Gastroesophageal sphincter (tissue), 3 donors: Measurements from ENCODE around the gene GRID1.

Experiments
- EP300 ChIP-seq: sonication (generic); formaldehyde crosslinking; IDR thresholded peaks from one replicate; pipeline ENCODE4 v1.6.1; 2017; ENCODE audit warnings: antibody characterized with exemption, mild to moderate bottlenecking
- POLR2A ChIP-seq, 2 donors: fragments of 450-650 bp; IDR thresholded peaks; one replicate each; pipeline ENCODE4 v1.6.1; 2017; ENCODE audit warnings: antibody characterized with exemption in 2 of 2, mild to moderate bottlenecking in 2 of 2, moderate library complexity in 1 of 2
- TF ChIP-seq, protein P1 (sequence below), 4 experiments: fragments of 200-600 bp in 2 of 4; fragments of 450-650 bp in 2 of 4; sonication (generic) in 1 of 4; IDR thresholded peaks; one replicate each; pipeline ENCODE4 v1.5.1; 2017 to 2019; ENCODE audit warnings: antibody characterized with exemption in 4 of 4, mild to moderate bottlenecking in 2 of 4, moderate library complexity in 2 of 4

DNA sequence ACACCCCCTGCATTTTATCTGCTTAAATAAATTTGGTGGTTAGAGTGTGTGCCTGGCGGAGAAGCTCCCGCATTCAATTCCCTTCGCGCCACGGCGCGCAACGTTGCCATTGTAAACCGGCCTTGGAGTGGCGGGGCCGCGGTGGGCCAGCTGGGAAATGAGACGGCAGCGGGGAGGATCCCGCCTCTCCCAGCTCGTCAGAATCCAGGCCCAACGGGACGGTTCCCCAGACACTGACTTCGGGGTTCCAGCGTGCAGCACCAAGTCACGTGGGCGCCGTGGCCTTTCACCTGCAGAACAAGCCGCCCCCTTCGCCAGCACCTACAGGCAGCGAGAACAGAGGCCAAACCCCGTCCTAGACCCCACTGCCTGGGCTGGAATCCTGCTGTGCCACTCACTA, 103.4 kb downstream of the GRID1 start:
- TF ChIP-seq POLR2A (IDR thresholded peaks at IDR 0.05) (no peak), EP300 (no peak)
- TF ChIP-seq, protein P1, sequence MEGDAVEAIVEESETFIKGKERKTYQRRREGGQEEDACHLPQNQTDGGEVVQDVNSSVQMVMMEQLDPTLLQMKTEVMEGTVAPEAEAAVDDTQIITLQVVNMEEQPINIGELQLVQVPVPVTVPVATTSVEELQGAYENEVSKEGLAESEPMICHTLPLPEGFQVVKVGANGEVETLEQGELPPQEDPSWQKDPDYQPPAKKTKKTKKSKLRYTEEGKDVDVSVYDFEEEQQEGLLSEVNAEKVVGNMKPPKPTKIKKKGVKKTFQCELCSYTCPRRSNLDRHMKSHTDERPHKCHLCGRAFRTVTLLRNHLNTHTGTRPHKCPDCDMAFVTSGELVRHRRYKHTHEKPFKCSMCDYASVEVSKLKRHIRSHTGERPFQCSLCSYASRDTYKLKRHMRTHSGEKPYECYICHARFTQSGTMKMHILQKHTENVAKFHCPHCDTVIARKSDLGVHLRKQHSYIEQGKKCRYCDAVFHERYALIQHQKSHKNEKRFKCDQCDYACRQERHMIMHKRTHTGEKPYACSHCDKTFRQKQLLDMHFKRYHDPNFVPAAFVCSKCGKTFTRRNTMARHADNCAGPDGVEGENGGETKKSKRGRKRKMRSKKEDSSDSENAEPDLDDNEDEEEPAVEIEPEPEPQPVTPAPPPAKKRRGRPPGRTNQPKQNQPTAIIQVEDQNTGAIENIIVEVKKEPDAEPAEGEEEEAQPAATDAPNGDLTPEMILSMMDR (IDR thresholded peaks at IDR 0.05) = no peak
